GM12865 (cell line): ENCODE data around the gene SNX24.

ENCODE experiments used
- DNase-seq: peaks from one replicate; pipeline ENCODE4 v3.0.0; 2010; ENCODE audit warnings: low read depth
- H3K4me3 ChIP-seq: 2 replicates; pipeline ENCODE4 v1.5.1; 2011; ENCODE audit warnings: mild to moderate bottlenecking, low read depth, low read length, control low read depth
- TF ChIP-seq, protein P1 (sequence below): IDR thresholded peaks from 2 replicates; pipeline ENCODE4 v1.5.1; 2011; ENCODE audit warnings: low read length, control low read depth, low read depth, inconsistent platforms; ENCODE audit not compliant: insufficient read depth; ENCODE audit errors: missing control alignments

Gene SNX24

DNA sequence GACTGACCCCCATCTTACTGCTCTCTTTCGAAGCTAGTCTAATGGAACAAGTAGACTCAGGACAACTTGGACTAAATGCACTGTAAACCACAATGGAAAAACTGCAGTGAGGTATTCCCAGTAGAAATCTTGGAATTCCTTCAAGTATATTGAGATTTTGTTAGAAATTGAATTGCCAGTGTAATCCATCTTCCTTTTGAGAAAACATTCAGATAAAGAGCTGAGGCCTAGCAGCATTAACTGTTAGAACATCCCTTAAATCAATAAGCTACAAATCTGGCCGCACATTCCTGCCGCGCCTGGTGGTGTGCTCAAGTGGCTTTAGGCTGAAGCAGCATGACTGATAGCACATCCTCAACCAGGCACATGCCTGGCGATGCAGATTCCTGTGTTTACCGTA lies 161.8 kb downstream of the SNX24 start:
- H3K4me3 ChIP-seq: no peak overlapping the region
- TF ChIP-seq, protein P1, sequence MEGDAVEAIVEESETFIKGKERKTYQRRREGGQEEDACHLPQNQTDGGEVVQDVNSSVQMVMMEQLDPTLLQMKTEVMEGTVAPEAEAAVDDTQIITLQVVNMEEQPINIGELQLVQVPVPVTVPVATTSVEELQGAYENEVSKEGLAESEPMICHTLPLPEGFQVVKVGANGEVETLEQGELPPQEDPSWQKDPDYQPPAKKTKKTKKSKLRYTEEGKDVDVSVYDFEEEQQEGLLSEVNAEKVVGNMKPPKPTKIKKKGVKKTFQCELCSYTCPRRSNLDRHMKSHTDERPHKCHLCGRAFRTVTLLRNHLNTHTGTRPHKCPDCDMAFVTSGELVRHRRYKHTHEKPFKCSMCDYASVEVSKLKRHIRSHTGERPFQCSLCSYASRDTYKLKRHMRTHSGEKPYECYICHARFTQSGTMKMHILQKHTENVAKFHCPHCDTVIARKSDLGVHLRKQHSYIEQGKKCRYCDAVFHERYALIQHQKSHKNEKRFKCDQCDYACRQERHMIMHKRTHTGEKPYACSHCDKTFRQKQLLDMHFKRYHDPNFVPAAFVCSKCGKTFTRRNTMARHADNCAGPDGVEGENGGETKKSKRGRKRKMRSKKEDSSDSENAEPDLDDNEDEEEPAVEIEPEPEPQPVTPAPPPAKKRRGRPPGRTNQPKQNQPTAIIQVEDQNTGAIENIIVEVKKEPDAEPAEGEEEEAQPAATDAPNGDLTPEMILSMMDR: no peak
- DNase-seq: no peak

DNA sequence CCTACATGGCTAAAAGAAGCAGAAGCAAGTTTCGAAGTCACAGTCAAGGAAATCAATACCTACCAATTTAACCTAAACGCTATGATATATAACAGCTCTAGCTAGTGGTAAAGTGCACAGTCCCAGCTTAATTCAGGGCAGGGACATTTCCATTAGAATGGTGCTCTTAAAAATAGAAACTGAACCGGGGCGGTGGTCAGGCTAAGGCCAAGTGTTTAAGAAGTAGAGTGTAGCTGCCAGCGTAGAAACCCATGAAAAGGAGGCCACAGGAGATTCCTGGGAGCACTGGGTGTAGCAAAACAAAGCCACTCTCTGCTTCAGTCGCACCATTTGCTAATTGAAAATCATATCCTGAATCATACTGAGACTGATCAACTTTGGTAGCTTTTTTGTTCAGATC lies 162.3 kb downstream of the SNX24 start:
- no peak for DNase-seq
- TF ChIP-seq, protein P1: no peak
- no peak overlapping the region for H3K4me3 ChIP-seq

DNA sequence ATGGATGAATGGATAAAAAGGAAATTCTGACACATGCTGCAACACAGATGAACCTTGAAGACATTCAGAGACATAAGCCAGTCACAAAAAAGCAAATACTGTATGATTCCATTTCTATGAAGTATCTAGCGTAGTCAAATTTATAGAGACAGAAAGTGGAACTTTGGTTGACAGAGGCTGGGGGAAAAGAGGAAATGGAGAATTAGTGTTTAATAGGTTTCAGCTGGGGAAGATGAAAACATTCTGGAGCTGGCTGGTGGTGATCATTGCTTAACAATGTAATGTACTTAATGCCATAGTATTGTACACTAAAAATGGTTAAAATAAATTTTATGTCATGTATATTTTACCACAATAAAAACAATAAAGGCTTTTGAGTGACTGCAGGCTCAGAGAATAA lies 166.9 kb downstream of the SNX24 start:
- H3K4me3 ChIP-seq: no peak overlapping the region
- TF ChIP-seq, protein P1: no peak
- no peak for DNase-seq

DNA sequence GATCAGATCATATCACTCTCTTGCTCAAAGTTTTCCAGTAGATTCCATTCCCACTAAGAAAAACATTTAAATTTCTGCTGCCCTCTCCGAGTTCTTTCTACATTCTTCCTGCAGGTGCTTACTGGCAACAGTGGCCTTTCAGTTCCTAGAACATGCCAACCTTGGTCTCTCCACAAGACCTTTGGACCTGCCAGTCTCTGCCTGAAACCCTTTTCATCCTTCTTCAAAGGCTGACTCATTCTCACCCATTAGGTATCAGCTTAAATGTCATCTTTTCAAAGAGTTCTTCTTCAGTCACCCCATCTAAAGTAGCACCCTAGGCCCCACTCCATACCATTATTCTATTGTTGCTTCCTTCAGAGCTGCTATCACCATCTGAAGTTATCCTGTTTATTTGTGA lies 169.3 kb downstream of the SNX24 start:
- DNase-seq: no peak
- no peak overlapping the region for H3K4me3 ChIP-seq
- TF ChIP-seq, protein P1: no peak

DNA sequence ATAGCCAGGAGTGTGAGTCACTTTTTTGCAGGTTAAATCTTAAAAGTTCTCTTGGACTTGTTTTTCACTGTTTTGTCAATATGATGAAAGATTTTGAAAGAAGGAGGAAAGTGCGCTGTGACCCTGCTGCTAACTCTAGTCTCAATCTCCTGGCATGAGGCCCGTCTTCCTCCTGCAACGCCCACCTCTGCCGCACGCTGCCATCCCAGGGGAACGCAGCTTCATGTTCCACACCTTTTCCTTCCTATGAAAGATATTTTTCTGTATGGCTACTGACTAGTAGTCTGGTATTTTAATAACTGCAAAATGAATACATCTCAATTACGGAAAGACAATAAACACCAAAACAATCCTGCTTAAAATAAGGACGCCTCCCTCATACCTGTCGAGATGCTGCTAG lies 182.8 kb downstream of the SNX24 start:
- DNase-seq: no peak
- TF ChIP-seq, protein P1: no peak
- no peak overlapping the region for H3K4me3 ChIP-seq

DNA sequence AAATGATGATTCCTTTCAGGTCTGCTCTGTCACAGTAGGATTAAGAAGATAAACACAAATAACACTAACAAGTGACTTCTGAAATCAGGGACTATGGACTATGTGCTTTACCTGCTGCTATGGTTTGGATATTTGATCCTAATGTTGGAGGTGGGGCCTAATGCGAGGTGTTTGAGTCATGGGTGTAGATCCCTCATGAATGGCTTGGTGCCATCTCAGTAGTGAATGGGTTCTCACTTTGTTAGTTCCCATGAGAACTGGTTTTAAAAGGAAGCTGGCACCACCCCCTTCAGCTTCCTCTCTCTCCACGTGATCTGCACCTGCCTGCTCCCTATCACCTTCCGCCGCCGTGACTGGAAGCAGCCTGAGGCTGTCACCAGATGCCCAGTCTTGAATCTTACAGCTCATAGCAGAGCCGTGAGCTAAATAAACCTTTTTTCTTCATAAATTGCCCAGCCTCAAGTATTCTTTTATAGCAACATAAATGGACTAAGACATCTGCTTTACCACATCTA lies 187.8 kb downstream of the SNX24 start:
- DNase-seq: no peak
- H3K4me3 ChIP-seq: no peak overlapping the region
- TF ChIP-seq, protein P1: no peak

DNA sequence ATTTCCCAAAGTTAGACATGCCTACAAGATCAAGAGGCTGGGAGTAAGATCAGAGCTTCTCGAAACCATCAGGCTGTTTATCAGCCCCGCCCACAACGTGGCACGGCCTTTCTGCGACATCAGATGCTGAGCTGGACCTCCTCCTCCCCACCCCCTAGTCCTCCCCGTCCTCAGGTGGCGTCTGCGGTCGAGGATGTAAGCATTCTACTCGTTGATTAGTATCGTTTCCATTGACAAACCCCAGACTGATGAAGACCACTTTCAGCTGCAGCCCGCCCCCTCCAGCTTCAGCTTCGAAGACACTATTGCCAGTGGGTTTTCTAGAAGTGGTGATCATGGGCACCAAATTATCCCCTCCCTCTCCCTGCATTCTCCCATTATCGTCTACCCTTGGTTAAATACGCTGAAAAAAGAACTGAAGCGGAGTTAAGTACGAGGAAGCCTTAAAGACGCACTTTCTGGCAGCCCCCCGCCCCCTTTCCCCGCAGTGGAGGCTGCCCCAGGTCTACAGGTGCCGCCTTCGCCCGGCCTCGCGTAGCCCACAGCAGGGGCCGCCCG lies 190.0 kb downstream of the SNX24 start:
- H3K4me3 ChIP-seq: no peak overlapping the region; the same call in 1 of the 2 replicates
- peak; percentile 41 for DNase-seq
- TF ChIP-seq, protein P1: no peak
